Fibroblast of mammary gland (primary cell): ENCODE results near the gene PTPN5.

Source experiments
- DNase-seq: peaks from one replicate; pipeline ENCODE4 v3.0.0-alpha.2; 2010; ENCODE audit warnings: low read depth
- H3K4me3 ChIP-seq: 2 replicates; pipeline ENCODE4 v1.5.1; 2011; ENCODE audit warnings: low read depth, mild to moderate bottlenecking, low read length, moderate library complexity; ENCODE audit not compliant: control insufficient read depth
- CTCF ChIP-seq: conservative IDR thresholded peaks from 2 replicates; pipeline ENCODE4 v1.5.1; 2011; ENCODE audit warnings: low read depth, low read length, inconsistent platforms; ENCODE audit not compliant: control insufficient read depth, insufficient read depth

Gene PTPN5

GRCh38 chr11:18700872-18701271, 90.7 kb downstream of the PTPN5 start:
- TF ChIP-seq CTCF = no peak
- DNase-seq = no peak
- no peak overlapping the region for H3K4me3 ChIP-seq

GRCh38 chr11:18700375-18700774, 91.2 kb downstream of the PTPN5 start:
- DNase-seq = no peak
- no peak overlapping the region for H3K4me3 ChIP-seq
- no peak for TF ChIP-seq CTCF

- no peak overlapping the region for H3K4me3 ChIP-seq
- no peak for TF ChIP-seq CTCF
- DNase-seq = no peak
These were observed 91.7 kb downstream of the PTPN5 start for GRCh38 chr11:18699848-18700261.

- TF ChIP-seq CTCF = no peak
- peak overlapping the region; percentile 48 for H3K4me3 ChIP-seq
- DNase-seq = no peak
These were observed 92.4 kb downstream of the PTPN5 start for GRCh38 chr11:18699269-18699596.

- no peak for TF ChIP-seq CTCF
- peak within 1 kb of the TSS; percentile 48 for H3K4me3 ChIP-seq
- peak; percentile 56 for DNase-seq
These were observed 93.0 kb downstream of the PTPN5 start, which contains the start of gene TMEM86A for GRCh38 chr11:18698341-18699268. Gene TMEM86A (plus strand): TSS chr11:18698779. CDS start chr11:18698887, 108 bp downstream.

- no peak overlapping the region for H3K4me3 ChIP-seq
- TF ChIP-seq CTCF = no peak
- no peak for DNase-seq
These were observed 94.0 kb downstream of the PTPN5 start for GRCh38 chr11:18697576-18697975.
